Vagina (tissue), 2 donors: Measurements from ENCODE around the gene PLEKHA5.

ENCODE experiments used
- POLR2A ChIP-seq, 2 donors: fragments of 450-650 bp; IDR thresholded peaks; one replicate each; pipeline ENCODE4 v1.6.1; 2017; ENCODE audit warnings: antibody characterized with exemption in 2 of 2, mild to moderate bottlenecking in 2 of 2, moderate library complexity in 2 of 2
- TF ChIP-seq, protein P1 (sequence below), 3 experiments: fragments of 450-650 bp in 2 of 3; fragments of 200-600 bp in 1 of 3; sonication (generic) in 1 of 3; IDR thresholded peaks; one replicate each; pipeline ENCODE4 v1.5.1; 2017 to 2019; ENCODE audit warnings: antibody characterized with exemption in 3 of 3, mild to moderate bottlenecking in 2 of 3, moderate library complexity in 2 of 3

DNA sequence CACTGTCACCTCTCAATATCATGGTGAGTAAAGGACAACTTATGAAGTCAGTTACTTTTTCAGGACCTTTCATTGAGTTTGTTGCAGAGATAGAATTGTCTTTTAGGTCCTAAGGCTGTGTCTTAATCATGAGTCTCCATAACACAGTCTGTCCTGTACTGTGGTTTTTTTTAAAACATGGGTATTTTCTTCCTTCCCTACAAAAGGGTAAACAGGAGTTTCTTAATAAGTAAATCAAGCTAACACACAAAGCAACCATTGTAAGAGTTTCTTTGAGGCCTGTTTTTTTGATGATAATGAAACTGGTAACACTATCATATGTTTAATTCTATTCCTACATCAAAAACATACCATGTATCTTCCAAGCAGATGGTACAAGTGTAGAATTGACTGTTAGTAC is 101.4 kb downstream of the PLEKHA5 start:
- TF ChIP-seq, protein P1, sequence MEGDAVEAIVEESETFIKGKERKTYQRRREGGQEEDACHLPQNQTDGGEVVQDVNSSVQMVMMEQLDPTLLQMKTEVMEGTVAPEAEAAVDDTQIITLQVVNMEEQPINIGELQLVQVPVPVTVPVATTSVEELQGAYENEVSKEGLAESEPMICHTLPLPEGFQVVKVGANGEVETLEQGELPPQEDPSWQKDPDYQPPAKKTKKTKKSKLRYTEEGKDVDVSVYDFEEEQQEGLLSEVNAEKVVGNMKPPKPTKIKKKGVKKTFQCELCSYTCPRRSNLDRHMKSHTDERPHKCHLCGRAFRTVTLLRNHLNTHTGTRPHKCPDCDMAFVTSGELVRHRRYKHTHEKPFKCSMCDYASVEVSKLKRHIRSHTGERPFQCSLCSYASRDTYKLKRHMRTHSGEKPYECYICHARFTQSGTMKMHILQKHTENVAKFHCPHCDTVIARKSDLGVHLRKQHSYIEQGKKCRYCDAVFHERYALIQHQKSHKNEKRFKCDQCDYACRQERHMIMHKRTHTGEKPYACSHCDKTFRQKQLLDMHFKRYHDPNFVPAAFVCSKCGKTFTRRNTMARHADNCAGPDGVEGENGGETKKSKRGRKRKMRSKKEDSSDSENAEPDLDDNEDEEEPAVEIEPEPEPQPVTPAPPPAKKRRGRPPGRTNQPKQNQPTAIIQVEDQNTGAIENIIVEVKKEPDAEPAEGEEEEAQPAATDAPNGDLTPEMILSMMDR (IDR thresholded peaks at IDR 0.05) = no peak
- TF ChIP-seq POLR2A (IDR thresholded peaks at IDR 0.05) = no peak
